Osteocyte (in vitro differentiated cells): Measurements from ENCODE around the gene PRDX1. TPM values are rescaled to one million over a fixed set of nuclear protein-coding genes. Genes with fewer than 3 reads are reported as not detected.
A peak's percentile ranks its signal among the peaks of the same experiment; 100 is the strongest.

Source experiments
- DNase-seq: peaks from one replicate; pipeline ENCODE4 v3.0.0; 2021; ENCODE audit warnings: mixed read lengths; ENCODE audit not compliant: unreplicated experiment; ENCODE audit errors: extremely low spot score
- H3K27ac Mint-ChIP-seq: one replicate; pipeline ENCODE4 v1.8.0; 2021; ENCODE audit warnings: mild to moderate bottlenecking, mixed read lengths; ENCODE audit not compliant: unreplicated experiment
- H3K27me3 Mint-ChIP-seq: one replicate; pipeline ENCODE4 v1.8.0; 2021; ENCODE audit warnings: mixed read lengths; ENCODE audit not compliant: unreplicated experiment
- H3K36me3 Mint-ChIP-seq: one replicate; pipeline ENCODE4 v1.8.0; 2021; ENCODE audit warnings: mixed read lengths; ENCODE audit not compliant: unreplicated experiment
- H3K4me1 Mint-ChIP-seq: one replicate; pipeline ENCODE4 v1.8.0; 2021; ENCODE audit warnings: mixed read lengths; ENCODE audit not compliant: unreplicated experiment
- H3K4me3 Mint-ChIP-seq: one replicate; pipeline ENCODE4 v1.8.0; 2021; ENCODE audit warnings: mild to moderate bottlenecking, moderate library complexity, mixed read lengths; ENCODE audit not compliant: unreplicated experiment
- H3K9me3 Mint-ChIP-seq: one replicate; pipeline ENCODE4 v1.8.0; 2021; ENCODE audit warnings: mixed read lengths; ENCODE audit not compliant: unreplicated experiment
- CTCF ChIP-seq: fragments of 200-600 bp; sonication (generic); IDR thresholded peaks from 2 replicates; pipeline ENCODE4 v1.5.0; 2021; ENCODE audit warnings: antibody characterized with exemption, mild to moderate bottlenecking, moderate library complexity
- total RNA-seq: library from RNA; stranded (reverse); gene quantifications from 2 replicates; pipeline ENCODE4 v1.2.1, GENCODE V29; 2021

PRDX1 gene
- total RNA-seq, 1 donor from 2014 or later: 291 TPM

- Mint-ChIP-seq H3K4me1 (no peaks in the 10 kb centered on the region), H3K9me3 (no peaks in the 10 kb centered on the region), H3K27ac (peak overlapping the region; percentile 20), H3K36me3 (peaks cover 22% of the 10 kb centered on the region), H3K27me3 (no peaks in the 10 kb centered on the region), H3K4me3 (no peak overlapping the region)
- DNase-seq: no peak
- no peak for TF ChIP-seq CTCF
These were observed 13.8 kb downstream of the PRDX1 start for GRCh38 chr1:45507893-45508292.

- DNase-seq: no peak
- Mint-ChIP-seq H3K27ac (no peak overlapping the region), H3K36me3 (peaks cover 20% of the 10 kb centered on the region), H3K4me1 (no peaks in the 10 kb centered on the region), H3K9me3 (no peaks in the 10 kb centered on the region), H3K27me3 (no peaks in the 10 kb centered on the region), H3K4me3 (no peak overlapping the region)
- no peak for TF ChIP-seq CTCF
These were observed 14.5 kb downstream of the PRDX1 start for GRCh38 chr1:45507195-45507594.

- H3K27me3 Mint-ChIP-seq: no peaks in the 10 kb centered on the region
- H3K4me3 Mint-ChIP-seq: no peak overlapping the region
- H3K9me3 Mint-ChIP-seq: no peaks in the 10 kb centered on the region
- no peaks in the 10 kb centered on the region for H3K36me3 Mint-ChIP-seq
- no peak for DNase-seq
- no peak for TF ChIP-seq CTCF
- no peak overlapping the region for H3K27ac Mint-ChIP-seq
- peaks cover 23% of the 10 kb centered on the region for H3K4me1 Mint-ChIP-seq
These were observed 18.0 kb downstream of the PRDX1 start for GRCh38 chr1:45503462-45504360.

GRCh38 chr1:45501505-45501859 lies 20.2 kb downstream of the PRDX1 start:
- Mint-ChIP-seq H3K27ac (no peak overlapping the region), H3K36me3 (no peaks in the 10 kb centered on the region), H3K27me3 (no peaks in the 10 kb centered on the region), H3K9me3 (no peaks in the 10 kb centered on the region), H3K4me1 (peaks cover 23% of the 10 kb centered on the region), H3K4me3 (peak overlapping the region; percentile 14)
- no peak for TF ChIP-seq CTCF
- DNase-seq: no peak

GRCh38 chr1:45499415-45499769 lies 22.3 kb downstream of the PRDX1 start:
- no peak for TF ChIP-seq CTCF
- peak overlapping the region; percentile 89 for H3K4me3 Mint-ChIP-seq
- no peak for DNase-seq
- no peaks in the 10 kb centered on the region for H3K27me3 Mint-ChIP-seq
- H3K4me1 Mint-ChIP-seq: peaks cover 23% of the 10 kb centered on the region
- H3K36me3 Mint-ChIP-seq: no peaks in the 10 kb centered on the region
- H3K9me3 Mint-ChIP-seq: no peaks in the 10 kb centered on the region
- peak overlapping the region; percentile 75 for H3K27ac Mint-ChIP-seq
